AG09319 (cell line): ENCODE results near the gene NELL1.

Experiments
- DNase-seq: peaks from one replicate; pipeline ENCODE4 v3.0.0-alpha.2; 2010; ENCODE audit warnings: low read depth; ENCODE audit errors: extremely low read depth
- CTCF ChIP-seq: IDR thresholded peaks from 2 replicates; pipeline ENCODE4 v1.5.1; 2011; ENCODE audit warnings: low read depth, mild to moderate bottlenecking, inconsistent platforms, low read length, moderate library complexity

Gene NELL1

GRCh38 chr11:20783220-20783619, 113.8 kb downstream of the NELL1 start:
- DNase-seq, result no peak
- no peak for TF ChIP-seq CTCF

- no peak for DNase-seq
- TF ChIP-seq CTCF, result no peak
Measured at GRCh38 chr11:20790622-20791021, 121.2 kb downstream of the NELL1 start.

- DNase-seq, result no peak
Measured at GRCh38 chr11:20795005-20795404, 125.6 kb downstream of the NELL1 start.

GRCh38 chr11:20808328-20808727, 138.9 kb downstream of the NELL1 start:
- no peak for TF ChIP-seq CTCF
- no peak for DNase-seq

More at GRCh38 chr11:20795005-20795404, 125.6 kb downstream of the NELL1 start:
- no peak for TF ChIP-seq CTCF

GRCh38 chr11:20821046-20821445, 151.7 kb downstream of the NELL1 start:
- no peak for DNase-seq
- TF ChIP-seq CTCF, result no peak

GRCh38 chr11:20821470-20821869, 152.1 kb downstream of the NELL1 start:
- no peak for TF ChIP-seq CTCF
- DNase-seq, result no peak

GRCh38 chr11:20824773-20825172, 155.4 kb downstream of the NELL1 start:
- no peak for TF ChIP-seq CTCF
- DNase-seq, result no peak
